ENCODE results near the gene TRPV3.

DNA sequence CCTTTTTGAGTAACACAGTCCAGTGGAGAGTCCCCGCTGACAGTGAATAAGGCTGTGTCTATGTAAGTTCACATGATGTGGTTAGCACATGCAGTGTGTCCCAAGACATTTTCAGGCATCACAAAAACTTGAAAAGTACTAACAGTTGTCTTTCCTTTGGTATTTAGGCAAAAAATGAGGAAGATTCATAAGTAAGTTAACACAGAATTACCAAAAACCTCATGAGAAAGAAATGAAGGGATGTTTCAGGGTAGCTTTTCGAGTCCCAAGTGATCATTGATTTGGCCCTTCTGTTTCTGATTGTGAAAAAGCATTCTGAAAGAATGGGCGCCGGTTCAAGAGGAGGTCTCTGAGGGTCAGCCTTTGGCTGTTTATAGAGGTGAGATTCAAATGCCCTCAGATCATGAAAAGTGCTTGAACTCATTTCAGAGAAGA, 82.3 kb downstream of the TRPV3 start:
- TF ChIP-seq POLR2A (IDR thresholded peaks at IDR 0.05) (no peak), CTCF (IDR thresholded peaks at IDR 0.05 in 8 of 11, conservative IDR thresholded peaks at IDR 0.05 in 3 of 11) (no peak)
